ENCODE measurements around the gene FAM83F.

GRCh38 chr22:39952347-39952746 is 42.4 kb upstream of the FAM83F start:
- no peak for TF ChIP-seq EZH2 (IDR thresholded peaks at IDR 0.05)
- no peak for TF ChIP-seq POLR2AphosphoS5 (IDR thresholded peaks at IDR 0.05; ENCODE audit: borderline replicate concordance, low read depth, low read length)
- no peak for TF ChIP-seq FOXP2 (optimal IDR thresholded peaks at IDR 0.05; ENCODE audit: control extremely low read depth, extremely low read length, insufficient read depth)

All from SK-N-MC (cell line).